Endothelial cell of umbilical vein (primary cell): ENCODE data around the gene DDX27. TPM values are rescaled to one million over a fixed set of nuclear protein-coding genes. Genes with fewer than 3 reads are reported as not detected.

Experiments
- BruUV-seq: library from RNA; stranded (reverse); fragments of 400-500 nt; replicated peaks from 2 replicates; lab custom pipeline; 2021; lab: Mats Ljungman, UMichigan
- CTCF ChIA-PET: fragments of 300-600, 350-600 bp; sonication (Branson Sonifier 250); formaldehyde crosslinking; loops from one replicate; lab custom pipeline; 2021; ENCODE audit warnings: antibody characterized with exemption, inconsistent platforms; lab: Charles Lee
- POLR2A ChIA-PET: fragments of 300-600, 350-600 bp; sonication (Branson Sonifier 250); formaldehyde crosslinking; loops from one replicate; lab custom pipeline; 2021; ENCODE audit warnings: antibody characterized with exemption, inconsistent platforms; lab: Charles Lee
- DNase-seq: peaks from one replicate; pipeline ENCODE4 v3.0.0-alpha.2; 2011; ENCODE audit warnings: low read depth, low spot score
- FAIRE-seq: peaks from 2 replicates; lab custom pipeline; 2011; peaks lifted over from hg19 to GRCh38; lab: Jason Lieb, UNC
- H2AFZ ChIP-seq: 2 replicates; pipeline ENCODE4 v1.6.0; 2012; ENCODE audit warnings: low read depth, low read length, control low read depth, inconsistent platforms
- H3K27ac ChIP-seq: 2 replicates; pipeline ENCODE4 v1.5.1; 2011; ENCODE audit warnings: low read depth, mild to moderate bottlenecking, control low read depth, low read length, moderate library complexity; ENCODE audit not compliant: insufficient read depth
- H3K27me3 ChIP-seq, 2 experiments: 2 replicates each; pipeline versions ENCODE4 v1.6.0 to v1.6.1; 2011; ENCODE audit warnings: low read length in 2 of 2, mixed read lengths in 1 of 2; ENCODE audit not compliant: control insufficient read depth in 2 of 2, insufficient read depth in 2 of 2
- H3K36me3 ChIP-seq, 2 experiments: 2 replicates in 1 of 2; 3 replicates in 1 of 2; pipeline ENCODE4 v1.5.1; 2011; ENCODE audit warnings: low read length in 2 of 2, mild to moderate bottlenecking in 1 of 2, moderate library complexity in 1 of 2; ENCODE audit not compliant: control insufficient read depth in 2 of 2, insufficient read depth in 2 of 2; ENCODE audit errors: extremely low read depth in 1 of 2
- H3K4me1 ChIP-seq: 3 replicates; pipeline ENCODE4 v1.5.1; 2011; ENCODE audit warnings: mild to moderate bottlenecking, low read length; ENCODE audit not compliant: control insufficient read depth, insufficient read depth; ENCODE audit errors: extremely low read depth
- H3K4me2 ChIP-seq: 2 replicates; pipeline ENCODE4 v1.6.1; 2011; ENCODE audit warnings: low read length, control low read depth, mixed read lengths; ENCODE audit not compliant: insufficient read depth
- H3K4me3 ChIP-seq, 3 experiments: fragments of 200-600 bp in 1 of 3; sonication (generic), shearing (Covaris generic) in 1 of 3; replicated peaks in 1 of 3; 2 replicates each; pipeline ENCODE4 v1.5.1; 2011 to 2016; ENCODE audit warnings: control low read depth in 3 of 3, low read length in 3 of 3, mild to moderate bottlenecking in 2 of 3, inconsistent platforms in 1 of 3, low read depth in 1 of 3, moderate library complexity in 1 of 3; ENCODE audit not compliant: insufficient read depth in 1 of 3
- H3K79me2 ChIP-seq: 2 replicates; pipeline ENCODE4 v1.6.0; 2012; ENCODE audit warnings: low read length, inconsistent platforms; ENCODE audit not compliant: control insufficient read depth, insufficient read depth
- H3K9ac ChIP-seq: replicated peaks from 2 replicates; pipeline ENCODE3; 2011; ENCODE audit warnings: low read length, control low read depth; ENCODE audit not compliant: insufficient read depth; ENCODE audit errors: extremely low read depth
- H3K9me1 ChIP-seq: replicated peaks from 3 replicates; pipeline ENCODE4 v1.6.0; 2011; ENCODE audit warnings: mild to moderate bottlenecking, low read length; ENCODE audit not compliant: control insufficient read depth, insufficient read depth; ENCODE audit errors: extremely low read depth
- H3K9me3 ChIP-seq: replicated peaks from 2 replicates; pipeline ENCODE4 v1.5.1; 2012; ENCODE audit warnings: low read length, inconsistent platforms; ENCODE audit not compliant: control insufficient read depth, insufficient read depth
- H4K20me1 ChIP-seq: replicated peaks from 2 replicates; pipeline ENCODE3; 2011; ENCODE audit warnings: mild to moderate bottlenecking, low read length; ENCODE audit not compliant: control insufficient read depth, insufficient read depth; ENCODE audit errors: extremely low read depth
- CTCF ChIP-seq, 2 donors: IDR thresholded peaks; 1 replicate in 1 of 2; 2 replicates in 1 of 2; pipeline ENCODE4 v1.5.1; 2011; ENCODE audit warnings: low read length in 2 of 2, mild to moderate bottlenecking in 2 of 2, moderate library complexity in 2 of 2, control low read depth in 1 of 2, inconsistent platforms in 1 of 2, low read depth in 1 of 2; ENCODE audit not compliant: insufficient read depth in 1 of 2; ENCODE audit errors: extremely low read depth in 1 of 2
- EZH2 ChIP-seq: IDR thresholded peaks from 2 replicates; pipeline ENCODE4 v1.6.1; 2012; ENCODE audit warnings: borderline replicate concordance, low read depth, mild to moderate bottlenecking, moderate library complexity, low read length, inconsistent platforms; ENCODE audit not compliant: severe bottlenecking
- GATA2 ChIP-seq: IDR thresholded peaks from 2 replicates; pipeline ENCODE4 v1.7.0; 2011; ENCODE audit warnings: low read depth, mild to moderate bottlenecking, moderate library complexity, mixed read lengths, low read length; ENCODE audit not compliant: insufficient read length, insufficient read depth
- MAX ChIP-seq: IDR thresholded peaks from 2 replicates; pipeline ENCODE4 v1.6.1; 2011; ENCODE audit not compliant: insufficient read depth, insufficient read length
- dilution Hi-C: fragments of 300-500 bp; cut with MboI; formaldehyde crosslinking; loops from one replicate; pipeline ENCODE4 v1.15.0; 2019; ENCODE audit warnings: low sequenced_read_pairs; ENCODE audit not compliant: extremely low pct_ligation_motif_present
- intact Hi-C: fragments of 100-400 bp; cut with micrococcal nuclease; formaldehyde crosslinking; loops from one replicate; pipeline ENCODE4 v1.10.0; 2022
- polyA plus RNA-seq, 4 experiments: library from polyadenylated mRNA; depleted of rRNA in 3 of 4; stranded (reverse) in 3 of 4; unstranded in 1 of 4; fragments of >200 nt; gene quantifications; 2 replicates each; pipeline versions ENCODE4 v1.2.1 to v1.2.3, GENCODE V29; 2011 to 2012; ENCODE audit warnings: missing spikeins in 1 of 4
- total RNA-seq: library from RNA; stranded (reverse); gene quantifications from 2 replicates; pipeline ENCODE4 v1.2.3, GENCODE V29; 2021

DDX27 gene
- total and polyA plus RNA-seq, 2 donors (not counting 3 experiments of a cell fraction or from before 2014, with no cell fraction given) = 24.0 to 25.7 TPM

GRCh38 chr20:49268600-49269365 lies 49.6 kb downstream of the DDX27 start:
- no peak overlapping the region for H2AFZ ChIP-seq
- ChIA-PET CTCF (interaction anchor here (2.5 kb wide), 1 partner anchor 22 kb away, joined by 11 read pairs; no protein-coding TSS in a partner anchor), POLR2A (no interaction called here)
- H3K9me1 ChIP-seq = peaks cover 4% of the 10 kb centered on the region
- peak overlapping the region in 1 of 3 experiments; percentile 33 for H3K4me3 ChIP-seq
- peaks cover 87% of the 10 kb centered on the region for H3K79me2 ChIP-seq
- intact Hi-C loops (no loop called here), dilution Hi-C loops (no loop called here)
- H3K9ac ChIP-seq = no peak overlapping the region
- no peak overlapping the region for H3K27ac ChIP-seq
- H4K20me1 ChIP-seq = peaks cover 6% of the 10 kb centered on the region
- no TSS peak for BruUV-seq
- peak overlapping the region; percentile 53 for H3K4me2 ChIP-seq
- no peaks in the 10 kb centered on the region for H3K9me3 ChIP-seq
- no peak for FAIRE-seq
- TF ChIP-seq CTCF (IDR thresholded peaks at IDR 0.05; ENCODE audit: extremely low read depth in 1 of 2, insufficient read depth in 1 of 2, low read depth in 1 of 2, low read length in 2 of 2) (no peak), GATA2 (no peak), EZH2 (no peak), MAX (no peak)
- peaks cover 21% of the 10 kb centered on the region for H3K4me1 ChIP-seq
- no peaks in the 10 kb centered on the region for H3K27me3 ChIP-seq
- no peak for DNase-seq
- H3K36me3 ChIP-seq = peaks cover 22 to 23% of the 10 kb centered on the region in 2 experiments
